ENCODE results near the gene DDT. TPM values are rescaled to one million over a fixed set of nuclear protein-coding genes. Genes with fewer than 3 reads are reported as not detected.

DDT gene
- polyA plus RNA-seq, 3 donors, result 115 to 192 (median 138) TPM

- Mint-ChIP-seq H3K4me3 (no peak overlapping the region), H3K4me1 (peaks cover 14% of the 10 kb centered on the region), H3K27ac (no peak overlapping the region), H3K36me3 (no peaks in the 10 kb centered on the region), H3K9me3 (peaks cover 0 to 3% (median 0%) of the 10 kb centered on the region in 7 donors), H3K27me3 (ENCODE audit: low read depth in 3 of 3) (peaks cover 0 to 1% (median 0%) of the 10 kb centered on the region in 3 donors)
- H3K9me3 ChIP-seq (replicated peaks in 1 of 2; ENCODE audit: control insufficient read depth in 1 of 2, insufficient read depth in 1 of 2, low read length in 2 of 2), result no peaks in the 10 kb centered on the region
- DNase-seq, result no peak
- no peak overlapping the region for H3K4me2 ChIP-seq (replicated peaks; ENCODE audit: extremely low read depth, low read length, poor library complexity, severe bottlenecking)
- TF ChIP-seq CTCF (IDR thresholded peaks at IDR 0.05), result no peak
- peaks cover 28% of the 10 kb centered on the region for H3K79me2 ChIP-seq (ENCODE audit: insufficient read depth, low read length)
- H3K9ac ChIP-seq (ENCODE audit: insufficient read depth, low read length, poor library complexity, severe bottlenecking), result no peak overlapping the region
- 95% methylated on average over 6 of the region's 7 CpGs for WGBS (ENCODE audit: insufficient coverage)
- H3K36me3 ChIP-seq (replicated peaks in 1 of 2; ENCODE audit: control insufficient read depth in 1 of 2, insufficient read depth in 2 of 2, low read length in 2 of 2), result no peaks in the 10 kb centered on the region
- no peaks in the 10 kb centered on the region for H4K20me1 ChIP-seq (ENCODE audit: insufficient read depth, low read length)
- intact Hi-C loops (cut with micrococcal nuclease), result loop anchor here (5.0 kb wide), 2 partner anchors 72 to 222 kb away; partner anchors contain the start of gene SMARCB1 (in 1 of the 2)
- H3K4me1 ChIP-seq (ENCODE audit: control insufficient read depth in 1 of 2, insufficient read depth in 2 of 2, low read length in 2 of 2), result peaks cover 11 to 12% of the 10 kb centered on the region in 2 donors
- H3K27ac ChIP-seq (ENCODE audit: low read depth in 1 of 2, low read length in 2 of 2), result no peak overlapping the region
- no peak overlapping the region for H2AFZ ChIP-seq (ENCODE audit: insufficient read depth, low read depth, low read length, poor library complexity, severe bottlenecking)
- no peak overlapping the region for H3K4me3 ChIP-seq (replicated peaks in 1 of 3; ENCODE audit: low read depth in 2 of 3, low read length in 3 of 3)
- no peaks in the 10 kb centered on the region for H3K27me3 ChIP-seq (ENCODE audit: control insufficient read depth in 2 of 2, insufficient read depth in 2 of 2, low read length in 2 of 2)
Observed at GRCh38 chr22:24009227-24010017, 35.2 kb upstream of the DDT start.

GRCh38 chr22:24008381-24009226, 34.4 kb upstream of the DDT start:
- H2AFZ ChIP-seq (ENCODE audit: insufficient read depth, low read depth, low read length, poor library complexity, severe bottlenecking), result no peak overlapping the region
- no peaks in the 10 kb centered on the region for H3K9me3 ChIP-seq (replicated peaks in 1 of 2; ENCODE audit: control insufficient read depth in 1 of 2, insufficient read depth in 1 of 2, low read length in 2 of 2)
- DNase-seq, result no peak
- no peak overlapping the region for H3K27ac ChIP-seq (ENCODE audit: low read depth in 1 of 2, low read length in 2 of 2)
- Mint-ChIP-seq H3K4me1 (peaks cover 14% of the 10 kb centered on the region), H3K4me3 (no peak overlapping the region), H3K9me3 (peaks cover 0 to 3% (median 0%) of the 10 kb centered on the region in 7 donors), H3K27me3 (ENCODE audit: low read depth in 3 of 3) (peaks cover 0 to 1% (median under 1%) of the 10 kb centered on the region in 3 donors), H3K36me3 (no peaks in the 10 kb centered on the region), H3K27ac (no peak overlapping the region)
- H3K4me2 ChIP-seq (replicated peaks; ENCODE audit: extremely low read depth, low read length, poor library complexity, severe bottlenecking), result no peak overlapping the region
- no peaks in the 10 kb centered on the region for H4K20me1 ChIP-seq (ENCODE audit: insufficient read depth, low read length)
- intact Hi-C loops (cut with micrococcal nuclease), result loop anchor here in 1 of 2 donors (5.0 kb wide), 1 partner anchor 71 kb away; no protein-coding TSS in a partner anchor
- H3K36me3 ChIP-seq (replicated peaks in 1 of 2; ENCODE audit: control insufficient read depth in 1 of 2, insufficient read depth in 2 of 2, low read length in 2 of 2), result no peaks in the 10 kb centered on the region
- no peak overlapping the region for H3K4me3 ChIP-seq (replicated peaks in 1 of 3; ENCODE audit: low read depth in 2 of 3, low read length in 3 of 3)
- TF ChIP-seq CTCF (IDR thresholded peaks at IDR 0.05), result no peak
- H3K9ac ChIP-seq (ENCODE audit: insufficient read depth, low read length, poor library complexity, severe bottlenecking), result no peak overlapping the region
- peaks cover 11 to 12% of the 10 kb centered on the region in 2 donors for H3K4me1 ChIP-seq (ENCODE audit: control insufficient read depth in 1 of 2, insufficient read depth in 2 of 2, low read length in 2 of 2)
- H3K79me2 ChIP-seq (ENCODE audit: insufficient read depth, low read length), result peaks cover 23% of the 10 kb centered on the region
- H3K27me3 ChIP-seq (ENCODE audit: control insufficient read depth in 2 of 2, insufficient read depth in 2 of 2, low read length in 2 of 2), result no peaks in the 10 kb centered on the region
- 100% methylated on average over 2 of the region's 6 CpGs for WGBS (ENCODE audit: insufficient coverage)
